Small intestine (tissue), 7 donors: Measurements from ENCODE around the gene CCNE1. TPM values are rescaled to one million over a fixed set of nuclear protein-coding genes. Genes with fewer than 3 reads are reported as not detected.

Experiments used
- DNase-seq, 2 donors: peaks; one replicate each; pipeline versions ENCODE4 v3.0.0 to v3.0.0-alpha.2; 2013
- FAIRE-seq: peaks from 2 replicates; lab custom pipeline; 2012; peaks lifted over from hg19 to GRCh38; lab: Jason Lieb, UNC
- H3K27ac ChIP-seq, 3 donors: one replicate each; pipeline ENCODE4 v1.5.1; 2013; ENCODE audit warnings: low read length in 2 of 3, mild to moderate bottlenecking in 2 of 3, control low read depth in 1 of 3, inconsistent platforms in 1 of 3, low read depth in 1 of 3, moderate library complexity in 1 of 3
- H3K27me3 ChIP-seq, 3 donors: one replicate each; pipeline ENCODE4 v1.6.1; 2013; ENCODE audit warnings: low read length in 3 of 3, inconsistent platforms in 1 of 3; ENCODE audit not compliant: control insufficient read depth in 3 of 3, insufficient read depth in 3 of 3
- H3K36me3 ChIP-seq, 3 donors: one replicate each; pipeline ENCODE4 v1.6.1; 2013; ENCODE audit warnings: low read length in 3 of 3, inconsistent platforms in 1 of 3, low read depth in 1 of 3, mild to moderate bottlenecking in 1 of 3, moderate library complexity in 1 of 3; ENCODE audit not compliant: control insufficient read depth in 3 of 3, insufficient read depth in 2 of 3
- H3K4me1 ChIP-seq, 3 donors: one replicate each; pipeline ENCODE4 v1.6.1; 2013; ENCODE audit warnings: low read length in 2 of 3, inconsistent platforms in 1 of 3, low read depth in 1 of 3, mild to moderate bottlenecking in 1 of 3, moderate library complexity in 1 of 3; ENCODE audit not compliant: control insufficient read depth in 3 of 3, insufficient read depth in 2 of 3
- H3K4me3 ChIP-seq, 3 donors: one replicate each; pipeline ENCODE4 v1.5.1; 2013; ENCODE audit warnings: low read length in 3 of 3, control low read depth in 1 of 3, inconsistent platforms in 1 of 3, low read depth in 1 of 3, mild to moderate bottlenecking in 1 of 3, moderate library complexity in 1 of 3
- H3K9me3 ChIP-seq, 2 donors: one replicate each; pipeline ENCODE4 v1.6.1; 2013; ENCODE audit warnings: low read depth in 1 of 2, low read length in 1 of 2; ENCODE audit not compliant: control insufficient read depth in 2 of 2, insufficient read depth in 1 of 2
- WGBS, 3 donors: extraction: QIAGEN DNeasy Blood & Tissue Kit; methylation state at CpG; one replicate each; pipeline ENCODE4 v1.1.7; 2013; 5-methylcytosine and 5-hydroxymethylcytosine counted together
- polyA plus RNA-seq, 4 donors: library from polyadenylated mRNA; stranded (reverse) in 3 of 4; unstranded in 1 of 4; fragments of 200-250 nt in 3 of 4; fragments of 120-200 nt in 1 of 4; gene quantifications; one replicate each; pipeline versions ENCODE4 v1.2.1 to v1.2.3, GENCODE V29; 2013
- donor health status: healthy with polysubstance abuse.
- donor health status: control.
- donor health status: control.
- donor health status: Bipolar disorder and iron deficiency.
- donor health status: healthy.

The CCNE1 gene
- polyA plus RNA-seq, 4 donors = 2.5 to 5.9 (median 4.6) TPM

DNA sequence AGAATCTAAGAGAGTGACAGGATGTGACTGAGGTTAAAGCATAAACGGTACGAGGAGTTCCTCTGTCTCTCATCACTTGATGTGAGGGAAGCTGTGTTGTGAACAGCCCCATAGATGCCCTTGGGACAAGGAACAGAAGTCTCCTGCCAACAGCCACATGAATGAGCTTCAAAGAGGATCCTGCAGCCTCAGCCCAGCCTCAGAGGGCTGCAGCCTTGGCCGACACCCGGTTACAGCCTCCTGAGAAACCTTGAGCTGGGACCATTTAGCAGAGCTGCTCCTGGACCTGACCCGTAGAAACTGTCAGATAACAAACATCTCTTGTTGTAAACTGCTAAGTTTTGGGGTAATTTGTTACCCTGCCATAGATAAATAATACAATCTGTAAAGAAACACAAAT, 54.2 kb downstream of the CCNE1 start:
- peaks cover 0 to 7% of the 10 kb centered on the region in 2 donors for H3K9me3 ChIP-seq
- no peak overlapping the region for H3K4me3 ChIP-seq
- no peak overlapping the region for H3K27ac ChIP-seq
- no peak for DNase-seq
- 59 to 64% (median 62%) methylated on average over 5 of the region's 5 CpGs for WGBS, 3 donors
- peaks cover 0 to 3% (median 0%) of the 10 kb centered on the region in 3 donors for H3K27me3 ChIP-seq
- H3K36me3 ChIP-seq = no peaks in the 10 kb centered on the region
- FAIRE-seq = no peak
- no peaks in the 10 kb centered on the region for H3K4me1 ChIP-seq

DNA sequence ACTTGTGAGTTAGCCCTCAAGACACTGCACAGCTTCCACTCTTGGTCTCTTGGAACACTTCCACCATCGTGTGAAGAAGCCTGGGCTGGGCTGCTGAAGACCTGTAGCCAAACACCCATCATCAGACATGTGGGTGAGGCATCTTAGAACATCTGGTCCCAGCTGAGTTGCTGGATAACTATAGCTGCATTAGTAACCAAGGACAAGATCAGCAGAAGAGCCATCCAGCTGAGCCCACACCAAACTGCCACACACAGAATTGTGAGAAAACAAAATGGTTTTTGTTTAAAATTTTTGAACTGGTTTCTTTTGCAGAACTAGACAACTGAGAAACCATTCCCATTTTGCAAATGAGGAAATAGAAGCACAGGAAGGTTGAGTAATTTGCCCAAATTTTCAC, 56.2 kb downstream of the CCNE1 start:
- Histone ChIP-seq H3K4me1 (no peaks in the 10 kb centered on the region), H3K27ac (no peak overlapping the region), H3K36me3 (no peaks in the 10 kb centered on the region), H3K4me3 (no peak overlapping the region), H3K27me3 (peaks cover 0 to 11% (median 2%) of the 10 kb centered on the region in 3 donors), H3K9me3 (peaks cover 0 to 7% of the 10 kb centered on the region in 2 donors)
- no peak for DNase-seq
- 83 to 95% (median 88%) methylated on average over 1 of the region's 1 CpG for WGBS, 3 donors
- no peak for FAIRE-seq

DNA sequence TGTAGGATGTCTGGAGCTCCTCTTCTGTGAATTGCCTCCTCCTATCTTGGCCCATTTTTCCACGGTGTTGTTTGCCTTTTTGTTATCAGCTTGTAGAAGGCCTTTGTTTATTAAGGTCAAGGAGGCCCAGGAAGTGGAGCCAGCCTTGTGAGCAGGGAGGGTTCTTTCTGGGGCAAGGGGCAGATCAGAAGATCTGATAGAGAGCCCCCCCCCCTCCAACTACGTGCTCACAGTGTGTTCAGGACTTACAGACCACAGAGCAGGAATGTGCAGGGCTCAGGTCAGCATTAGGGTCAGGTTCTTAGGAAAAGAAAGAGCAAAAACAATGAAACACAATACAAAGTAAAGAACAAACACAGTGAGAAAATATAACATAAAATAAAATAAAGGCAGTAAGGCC, 59.4 kb downstream of the CCNE1 start:
- DNase-seq (peak in 1 of 2 donors; percentile 33), FAIRE-seq (no peak)
- Histone ChIP-seq H3K4me3 (no peak overlapping the region), H3K4me1 (peaks cover 0 to 3% (median 0%) of the 10 kb centered on the region in 3 donors), H3K36me3 (no peaks in the 10 kb centered on the region), H3K9me3 (peaks cover 0 to 7% of the 10 kb centered on the region in 2 donors), H3K27me3 (peaks cover 0 to 15% (median 7%) of the 10 kb centered on the region in 3 donors), H3K27ac (no peak overlapping the region)
- 19 to 37% (median 20%) methylated on average over 2 of the region's 2 CpGs for WGBS, 3 donors

DNA sequence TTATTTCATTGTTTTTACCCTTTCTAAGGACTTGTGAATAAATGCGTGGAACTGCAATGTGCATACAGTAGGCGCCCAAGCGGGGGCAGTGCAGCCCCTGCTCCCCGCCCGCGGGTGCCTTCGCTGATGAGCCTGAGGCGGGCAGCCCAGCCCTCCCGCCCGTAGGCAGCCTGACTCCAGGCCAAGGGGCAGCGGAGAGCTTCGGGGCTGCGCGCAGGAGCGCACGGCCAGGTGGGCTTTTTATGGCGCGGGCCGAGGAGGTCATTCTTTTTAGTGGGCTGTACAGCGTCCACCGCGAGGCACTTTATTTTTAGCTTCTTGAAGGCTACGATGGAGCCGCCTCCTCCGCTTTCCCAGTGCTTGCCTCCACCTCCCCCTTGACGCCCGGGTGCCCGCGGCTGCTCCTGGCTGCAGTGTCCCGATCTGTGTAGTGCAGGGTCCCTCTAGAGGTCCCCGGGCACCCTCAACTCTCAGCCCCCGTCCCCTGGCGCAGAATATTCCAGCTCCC, 60.5 kb downstream of the CCNE1 start:
- Histone ChIP-seq H3K36me3 (no peaks in the 10 kb centered on the region), H3K9me3 (peaks cover 0 to 7% of the 10 kb centered on the region in 2 donors), H3K4me3 (no peak overlapping the region), H3K4me1 (peaks cover 0 to 3% (median 0%) of the 10 kb centered on the region in 3 donors), H3K27ac (no peak overlapping the region), H3K27me3 (peaks cover 0 to 18% (median 7%) of the 10 kb centered on the region in 3 donors)
- DNase-seq = peak; percentile 11 to 27
- no peak for FAIRE-seq
- WGBS, 3 donors = 5 to 17% (median 10%) methylated on average over 28 to 33 of the region's 33 CpGs

DNA sequence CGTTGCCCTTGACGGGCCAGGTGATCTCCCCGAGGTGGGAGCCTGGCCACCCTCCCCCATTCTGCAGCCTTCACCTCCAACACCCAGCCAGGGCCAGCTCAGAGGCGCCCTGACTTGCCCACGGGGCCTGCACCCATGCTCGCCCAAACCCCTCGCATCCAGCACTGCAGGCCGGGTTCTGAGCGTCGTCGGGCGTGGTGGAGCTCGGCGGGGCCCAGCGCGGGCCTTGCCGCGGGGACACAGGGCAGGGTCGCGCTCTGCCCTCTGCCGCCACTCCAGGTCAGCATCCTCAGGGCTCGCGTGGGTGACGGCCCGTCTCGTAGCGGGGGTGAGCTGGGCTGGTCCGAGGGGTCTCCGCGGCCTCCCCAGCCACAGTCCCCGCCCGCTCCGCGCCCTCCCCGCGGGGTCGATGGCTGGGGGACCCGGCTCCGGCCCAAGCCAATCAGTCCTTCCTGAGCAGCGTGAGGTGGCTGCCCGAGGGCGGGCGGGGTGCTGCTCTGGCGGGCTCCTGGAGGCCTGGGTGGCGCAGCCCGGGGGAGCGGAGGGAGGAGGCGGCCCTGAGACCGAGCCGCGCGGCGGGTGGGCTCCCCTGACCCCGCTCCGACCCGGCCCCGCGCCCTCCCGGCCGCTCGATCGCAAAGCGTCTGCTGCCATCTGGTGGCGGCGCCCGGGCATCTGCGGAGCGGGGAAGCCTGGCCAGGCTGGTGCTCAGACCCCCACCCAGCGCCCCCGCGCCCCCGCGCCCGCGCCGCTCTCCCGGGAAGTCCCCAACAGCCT, 61.4 kb downstream of the CCNE1 start:
- Histone ChIP-seq H3K36me3 (no peaks in the 10 kb centered on the region), H3K9me3 (no peaks in the 10 kb centered on the region), H3K27ac (no peak overlapping the region), H3K4me1 (peaks cover 0 to 3% (median 0%) of the 10 kb centered on the region in 3 donors), H3K4me3 (peak overlapping the region in 1 of 3 donors; percentile 41), H3K27me3 (peaks cover 0 to 18% (median 7%) of the 10 kb centered on the region in 3 donors)
- WGBS, 3 donors = 2 to 4% (median 3%) methylated on average over 56 to 77 of the region's 77 CpGs
- FAIRE-seq (no peak), DNase-seq (peak; percentile 10 to 64)

Other genes starting within 250 kb of the CCNE1 start
- 100 to 1,000 TPM in 1 of 4 donors, 10 to 100 TPM in 3; 64.3 to 102 (median 80.8) TPM for gene POP4, start 205.7 kb upstream of the CCNE1 start, polyA plus RNA-seq
- gene PLEKHF1, start 146.5 kb upstream of the CCNE1 start, polyA plus RNA-seq = 10 to 100 TPM in 2 of 4 donors, 1 to 10 TPM in 2; 1.6 to 12.2 (median 7.1) TPM
- 10 to 100 TPM; 19.0 to 26.2 (median 21.3) TPM for gene C19orf12, start 96.7 kb upstream of the CCNE1 start, polyA plus RNA-seq
- gene URI1, start 130.2 kb downstream of the CCNE1 start, polyA plus RNA-seq = 10 to 100 TPM; 14.3 to 60.3 (median 27.9) TPM